HK-2 (cell line): ENCODE results near the gene ATP5PB.

ENCODE experiments used
- DNase-seq: peaks from one replicate; pipeline ENCODE4 v3.0.0-alpha.2; 2018; ENCODE audit not compliant: unreplicated experiment

Gene ATP5PB

GRCh38 chr1:111446967-111447892, 2.0 kb upstream of the ATP5PB start:
- no peak for DNase-seq

GRCh38 chr1:111448482-111448917, 764 bp upstream of the ATP5PB start:
- DNase-seq, result peak; percentile 40

DNA sequence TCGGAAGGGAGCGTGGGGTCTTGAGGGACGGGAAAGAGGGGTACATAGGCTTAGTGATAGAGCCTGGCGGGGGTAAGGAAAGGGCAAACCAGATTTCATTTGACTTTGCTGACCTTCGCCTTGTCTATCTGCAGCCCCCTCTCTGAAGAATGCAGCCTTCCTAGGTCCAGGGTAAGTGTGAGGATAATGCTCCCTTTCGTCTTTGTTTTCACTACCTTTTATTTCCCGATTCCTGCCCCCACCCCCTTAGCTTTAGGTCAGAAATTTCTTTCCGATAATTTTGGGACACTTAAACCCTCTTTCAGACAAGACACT, 396 bp downstream of the ATP5PB start:
- no peak for DNase-seq

- DNase-seq, result no peak
Observed at GRCh38 chr1:111450185-111450584, 921 bp downstream of the ATP5PB start.

DNA sequence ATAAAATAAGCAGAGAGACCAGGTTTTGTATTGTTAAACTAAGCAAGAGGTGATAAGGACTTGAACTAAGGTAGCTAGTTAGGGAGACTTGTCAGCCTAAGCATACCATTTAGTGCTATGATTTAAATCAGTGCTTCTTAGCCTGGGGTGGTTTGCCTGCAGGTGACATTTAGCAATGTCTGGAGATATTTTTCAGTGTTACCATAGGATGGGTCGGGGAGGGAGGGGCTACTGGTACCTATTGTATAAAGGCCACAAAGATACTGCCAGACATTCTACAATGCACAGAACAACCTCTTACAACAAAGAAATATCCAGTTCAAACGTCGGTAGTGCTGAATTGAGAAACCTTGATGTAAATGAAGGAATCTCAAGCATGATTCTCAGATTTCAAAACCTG, 3.3 kb downstream of the ATP5PB start:
- DNase-seq, result no peak

DNA sequence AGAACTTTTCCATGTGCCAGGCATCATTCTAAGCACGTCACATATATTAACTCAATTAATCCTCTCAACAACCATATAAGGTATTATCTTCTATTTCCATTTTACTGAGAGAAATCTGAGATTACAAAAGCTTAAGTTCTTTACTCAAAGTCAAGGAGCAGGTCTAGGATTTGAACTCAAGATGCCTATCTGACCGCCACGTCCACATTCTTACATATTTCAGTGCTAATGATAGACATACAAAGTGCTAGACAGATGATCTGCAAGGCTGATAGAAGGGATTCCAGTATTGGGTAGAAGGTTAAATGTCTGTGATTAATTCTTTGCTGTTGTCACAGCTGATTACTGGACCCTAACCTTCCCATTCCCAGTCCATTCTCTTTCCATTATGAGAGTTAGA, 4.4 kb downstream of the ATP5PB start:
- no peak for DNase-seq

DNA sequence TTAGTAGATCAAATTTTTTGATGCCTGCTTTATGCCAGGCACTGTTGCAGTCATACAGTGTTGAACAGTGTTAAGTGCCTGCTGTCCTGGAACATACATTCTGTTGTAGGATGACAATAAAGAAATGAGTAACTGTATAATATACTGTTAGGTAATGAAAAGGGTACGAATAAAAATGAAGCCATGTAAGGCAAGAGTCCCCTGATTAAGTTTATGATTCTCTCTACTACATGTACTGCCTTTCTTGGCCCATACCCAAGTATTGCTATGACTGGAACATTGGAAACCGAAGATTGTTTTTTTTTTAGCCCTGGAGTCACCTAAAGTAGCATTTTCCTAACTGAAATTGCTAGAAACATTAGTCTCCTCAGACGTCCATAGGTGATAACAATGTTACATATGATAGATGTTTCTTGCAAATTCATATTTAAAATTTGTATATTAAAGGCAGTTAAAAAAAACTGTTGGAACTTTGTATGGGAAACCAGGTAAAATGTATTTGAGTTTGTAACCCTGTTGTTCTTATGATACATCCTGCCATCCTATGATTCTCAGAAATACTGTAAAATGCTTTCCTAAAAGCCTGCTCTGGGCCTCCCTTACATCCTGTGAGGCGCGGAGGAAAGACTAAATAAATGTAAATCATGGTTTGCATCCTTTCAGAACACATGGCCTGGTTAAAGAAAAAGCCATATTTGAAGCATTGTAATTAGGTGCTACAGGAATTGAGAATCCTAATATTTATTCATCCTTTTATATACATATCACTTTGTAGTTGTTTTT, 5.8 kb downstream of the ATP5PB start:
- DNase-seq, result no peak

- DNase-seq, result no peak
Observed at GRCh38 chr1:111455642-111456031, 6.4 kb downstream of the ATP5PB start.

DNA sequence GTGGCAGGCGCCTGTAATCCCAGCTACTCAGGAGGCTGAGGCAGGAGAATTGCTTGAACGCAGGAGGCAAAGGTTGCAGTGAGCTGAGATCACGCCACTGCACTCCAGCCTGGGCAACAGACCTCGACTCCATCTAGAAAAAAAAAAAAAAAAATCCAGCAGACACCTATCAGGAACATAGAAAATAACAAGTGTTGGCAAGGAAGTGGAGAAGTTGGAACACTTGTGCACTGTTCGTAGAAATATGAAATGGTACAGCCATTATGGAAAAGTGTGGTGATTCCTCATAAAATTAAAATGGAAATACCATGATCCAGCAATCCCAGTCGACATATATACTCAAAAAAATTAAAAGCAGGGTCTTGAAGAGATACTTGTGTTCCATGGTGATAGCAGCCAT, 12.5 kb downstream of the ATP5PB start:
- no peak for DNase-seq

GRCh38 chr1:111462370-111463028, 13.2 kb downstream of the ATP5PB start:
- no peak for DNase-seq

DNA sequence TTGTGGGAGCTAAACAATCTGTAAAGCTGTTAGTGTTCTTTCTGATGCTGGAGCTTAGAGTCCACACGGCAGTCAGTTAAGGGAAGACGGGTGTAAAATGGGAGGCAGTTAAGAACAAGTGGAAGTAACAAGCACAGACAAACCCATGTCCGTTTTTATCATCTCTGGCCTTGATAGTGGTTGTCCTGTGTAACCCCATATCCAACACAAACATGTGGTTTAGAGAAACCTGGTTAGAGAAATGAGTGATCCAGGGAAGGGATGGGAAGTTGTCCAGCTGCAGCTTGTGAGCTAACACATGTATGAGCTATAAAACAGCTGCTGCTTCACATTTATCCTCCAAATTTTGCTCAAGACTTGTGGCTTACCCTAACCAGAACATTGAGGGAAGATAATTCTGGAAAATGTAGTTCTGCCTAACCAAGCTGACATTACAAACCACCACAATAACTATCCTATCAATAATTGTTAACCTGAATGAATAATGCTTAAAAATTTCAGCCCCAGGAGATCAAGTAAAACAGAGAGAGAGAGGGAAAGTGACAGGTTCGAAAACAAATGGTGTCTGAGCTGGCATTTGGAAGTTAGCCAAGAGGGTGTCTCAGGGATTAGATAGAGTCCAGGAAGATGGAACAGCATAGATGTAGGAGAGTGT, 13.9 kb downstream of the ATP5PB start:
- peak; percentile 54 for DNase-seq

DNA sequence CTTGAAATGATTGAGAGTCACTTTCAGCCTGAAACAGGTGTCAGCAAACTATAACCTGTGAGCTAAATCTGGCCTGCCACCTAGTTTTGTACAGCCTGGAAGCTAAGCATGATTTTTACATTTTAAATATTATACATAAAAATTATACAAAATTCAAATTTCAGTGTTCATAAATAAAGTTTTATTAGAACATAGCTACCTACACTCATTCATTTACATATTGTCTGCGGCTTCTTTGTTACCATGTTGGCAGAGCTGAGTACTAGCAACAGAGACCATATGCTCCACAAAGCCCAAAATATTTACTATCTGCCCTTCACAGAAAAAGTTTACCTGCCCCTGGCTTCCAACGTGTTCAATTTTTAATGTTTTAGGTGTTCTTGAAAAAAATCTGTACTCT, 16.5 kb downstream of the ATP5PB start:
- no peak for DNase-seq

GRCh38 chr1:111466480-111466879, 17.2 kb downstream of the ATP5PB start:
- no peak for DNase-seq

DNA sequence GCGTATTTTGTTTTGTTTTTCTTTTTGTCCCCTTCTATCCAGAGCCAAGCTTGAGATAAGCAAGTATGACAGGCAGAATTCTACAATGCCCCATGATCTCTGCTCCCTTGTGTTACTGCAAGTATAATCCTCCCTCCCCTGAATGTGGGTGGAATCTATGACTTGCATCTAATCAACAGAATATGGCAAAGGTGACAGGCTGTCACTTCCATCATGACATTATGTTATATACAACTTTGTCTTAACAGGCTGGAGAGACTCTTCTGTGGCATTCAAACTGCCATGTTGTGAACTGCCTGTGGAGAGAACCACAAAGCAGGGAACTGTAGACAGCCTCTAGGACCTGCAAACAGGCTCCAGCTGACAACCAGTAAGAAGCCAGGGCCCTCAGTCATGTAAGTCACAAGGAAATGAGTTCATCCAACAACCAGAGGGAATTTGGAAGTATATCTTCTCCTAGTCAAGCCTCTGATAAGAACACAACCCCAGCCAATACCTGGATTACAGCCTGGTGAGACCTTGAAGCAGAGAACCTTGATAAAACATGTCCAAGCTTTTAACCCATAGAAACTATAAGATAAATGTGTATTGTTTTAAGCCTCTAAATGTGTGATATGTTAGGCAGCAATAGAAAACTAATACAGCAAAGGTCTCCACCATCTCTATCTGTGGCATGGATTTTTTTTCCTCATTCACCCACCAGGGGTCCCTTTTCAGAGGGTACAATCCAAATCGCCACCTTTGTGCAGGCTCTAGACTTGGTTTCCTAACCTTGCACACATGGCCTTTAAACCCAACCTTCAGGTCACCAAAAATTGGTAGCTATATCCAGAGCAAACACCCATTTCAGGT, 18.8 kb downstream of the ATP5PB start:
- no peak for DNase-seq

DNA sequence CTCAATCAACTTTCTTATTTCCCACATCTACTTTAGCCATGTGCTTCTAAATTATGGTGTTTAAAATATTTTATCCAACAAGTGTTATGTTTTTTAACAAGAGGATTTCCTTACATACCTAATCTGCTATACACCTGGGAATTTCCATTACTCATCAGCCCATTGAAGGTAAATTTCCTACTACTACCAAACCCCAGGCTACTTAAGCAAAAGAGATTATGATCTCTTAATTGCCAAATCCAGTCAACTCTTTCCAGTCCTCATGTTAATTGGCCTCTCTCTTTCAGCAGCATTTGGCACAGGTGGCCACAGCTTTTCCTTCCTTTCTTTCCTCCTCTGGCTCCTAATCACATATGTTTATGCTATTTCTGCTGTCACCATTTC, 19.4 kb downstream of the ATP5PB start:
- DNase-seq, result no peak

GRCh38 chr1:111469539-111469938, 20.3 kb downstream of the ATP5PB start:
- DNase-seq, result no peak

DNA sequence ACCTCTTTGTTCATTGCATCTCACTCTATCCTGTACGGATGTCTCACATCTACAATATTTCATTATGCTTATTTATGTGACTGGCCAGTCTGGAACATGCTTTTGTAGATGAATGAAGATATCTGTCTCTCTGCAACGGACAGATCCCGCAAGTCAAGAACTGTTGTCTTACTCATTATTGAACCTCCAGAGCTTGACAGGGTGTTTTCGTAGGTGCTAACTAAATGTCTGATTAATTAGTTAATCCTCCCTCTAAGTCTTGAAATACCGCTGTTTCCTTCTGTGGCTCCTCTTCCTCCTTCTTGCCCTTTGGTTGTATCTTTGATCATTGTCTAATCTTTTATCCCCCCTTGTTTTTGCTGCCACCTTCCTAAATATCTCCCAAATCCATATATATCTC, 21.3 kb downstream of the ATP5PB start:
- DNase-seq, result no peak

DNA sequence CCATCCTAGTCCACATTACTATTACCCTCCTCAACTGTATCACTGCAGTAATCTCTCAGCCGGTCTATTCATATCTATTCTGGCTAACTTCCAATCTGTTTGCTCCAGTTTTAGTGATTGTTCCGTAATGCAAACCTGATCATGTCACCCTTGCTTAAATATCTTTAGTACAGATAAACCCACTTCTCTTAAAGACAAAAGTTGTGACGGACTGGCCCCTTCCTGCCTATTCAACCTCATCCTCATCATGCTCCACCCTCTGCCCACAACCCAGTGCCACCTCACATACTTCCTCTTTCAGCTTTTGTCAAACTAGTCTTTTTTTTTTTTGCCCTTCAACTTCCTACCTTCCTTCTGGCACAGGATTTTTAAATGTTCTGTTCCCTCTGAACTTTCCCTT, 21.7 kb downstream of the ATP5PB start:
- DNase-seq, result no peak

GRCh38 chr1:111471538-111471937, 22.3 kb downstream of the ATP5PB start:
- no peak for DNase-seq

DNA sequence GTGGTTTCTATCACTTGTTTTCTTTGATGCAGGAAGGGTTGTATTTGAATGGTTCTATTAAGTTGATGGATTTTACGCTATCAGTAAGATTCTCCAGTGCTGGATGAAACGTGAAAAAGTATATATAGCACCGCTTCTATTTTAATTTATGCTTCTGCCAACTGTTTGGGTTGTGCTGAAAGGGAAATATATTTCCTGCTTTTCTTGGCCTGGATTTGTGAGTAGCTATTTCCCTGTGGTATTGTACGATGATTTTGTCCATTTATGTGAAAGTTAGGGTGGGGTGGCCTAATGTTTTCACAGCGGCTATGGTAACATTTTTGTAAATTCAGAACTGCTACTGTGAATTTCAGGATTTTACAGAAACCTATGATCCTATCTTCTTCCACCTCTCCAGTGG, 24.8 kb downstream of the ATP5PB start:
- DNase-seq, result no peak

DNA sequence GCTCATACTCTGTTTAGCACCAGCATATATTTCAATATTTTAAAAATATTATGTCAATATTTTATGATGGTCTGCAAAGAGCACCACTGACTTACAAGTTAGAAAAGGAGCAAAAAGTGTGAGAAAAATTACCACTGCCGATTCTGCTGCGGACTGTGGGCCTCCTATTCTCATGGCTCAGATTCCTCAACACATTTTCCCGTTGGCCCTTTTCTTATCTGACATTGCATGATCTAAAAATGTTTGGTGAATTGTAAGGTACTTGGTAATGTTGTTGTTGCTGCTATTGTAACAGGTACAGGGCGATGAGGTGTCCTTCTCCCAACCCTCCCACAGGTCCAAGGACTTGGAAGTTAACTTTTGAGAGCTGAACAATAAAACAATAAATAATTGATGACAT, 25.3 kb downstream of the ATP5PB start:
- no peak for DNase-seq
